ENCODE data around the gene CAPN10. TPM values are rescaled to one million over a fixed set of nuclear protein-coding genes. Genes with fewer than 3 reads are reported as not detected.

CAPN10 gene
- total and polyA plus RNA-seq, 4 donors: 28.2 to 42.9 (median 33.5) TPM

GRCh38 chr2:240622531-240623235 is 36.1 kb downstream of the CAPN10 start:
- no peak for ATAC-seq (ENCODE audit: insufficient read depth, low FRiP score)
- DNase-seq: peak; percentile 55 to 69 (median 57)
- H3K9me3 ChIP-seq (ENCODE audit: control insufficient read depth in 4 of 4, insufficient read depth in 3 of 4, low read length in 3 of 4): no peaks in the 10 kb centered on the region
- no peak for TF ChIP-seq CTCF (IDR thresholded peaks at IDR 0.05; ENCODE audit: control extremely low read depth, extremely low read depth)
- WGBS, 2 donors: 11 to 34% methylated on average over 35 to 37 of the region's 37 CpGs
- no peaks in the 10 kb centered on the region for H3K27me3 ChIP-seq (ENCODE audit: control insufficient read depth in 3 of 3, insufficient read depth in 3 of 3, low read length in 2 of 3)
- no peak overlapping the region for H3K27ac ChIP-seq (ENCODE audit: low read depth in 1 of 2, low read length in 1 of 2)
- H3K4me1 ChIP-seq (ENCODE audit: control insufficient read depth in 5 of 5, insufficient read depth in 5 of 5, low read length in 5 of 5): peaks cover 0 to 16% (median 0%) of the 10 kb centered on the region in 5 donors
- no peak overlapping the region for H3K4me3 ChIP-seq
- H3K36me3 ChIP-seq (ENCODE audit: control insufficient read depth in 4 of 4, insufficient read depth in 4 of 4, low read length in 4 of 4): no peaks in the 10 kb centered on the region
- H3K9ac ChIP-seq (ENCODE audit: insufficient read depth in 1 of 2, low read length in 2 of 2): no peak overlapping the region

GRCh38 chr2:240623531-240624010 is 37.0 kb downstream of the CAPN10 start:
- Histone ChIP-seq H3K9ac (ENCODE audit: insufficient read depth in 1 of 2, low read length in 2 of 2) (no peak overlapping the region), H3K9me3 (ENCODE audit: control insufficient read depth in 4 of 4, insufficient read depth in 3 of 4, low read length in 3 of 4) (no peaks in the 10 kb centered on the region), H3K36me3 (ENCODE audit: control insufficient read depth in 4 of 4, insufficient read depth in 4 of 4, low read length in 4 of 4) (no peaks in the 10 kb centered on the region), H3K4me1 (ENCODE audit: control insufficient read depth in 5 of 5, insufficient read depth in 5 of 5, low read length in 5 of 5) (peaks cover 0 to 16% (median 0%) of the 10 kb centered on the region in 5 donors), H3K27me3 (ENCODE audit: control insufficient read depth in 3 of 3, insufficient read depth in 3 of 3, low read length in 2 of 3) (no peaks in the 10 kb centered on the region), H3K4me3 (no peak overlapping the region), H3K27ac (ENCODE audit: low read depth in 1 of 2, low read length in 1 of 2) (no peak overlapping the region)
- DNase-seq: no peak
- WGBS, 2 donors: 67 to 83% methylated on average over 9 to 10 of the region's 10 CpGs
- no peak for ATAC-seq (ENCODE audit: insufficient read depth, low FRiP score)
- TF ChIP-seq CTCF (IDR thresholded peaks at IDR 0.05; ENCODE audit: control extremely low read depth, extremely low read depth): no peak

- DNase-seq (no peak), ATAC-seq (ENCODE audit: insufficient read depth, low FRiP score) (no peak)
- no peaks in the 10 kb centered on the region for H3K9me3 ChIP-seq (ENCODE audit: control insufficient read depth in 4 of 4, insufficient read depth in 3 of 4, low read length in 3 of 4)
- no peak for TF ChIP-seq CTCF (IDR thresholded peaks at IDR 0.05; ENCODE audit: control extremely low read depth, extremely low read depth)
- 64 to 70% methylated on average over 23 to 24 of the region's 24 CpGs for WGBS, 2 donors
- no peaks in the 10 kb centered on the region for H3K27me3 ChIP-seq (ENCODE audit: control insufficient read depth in 3 of 3, insufficient read depth in 3 of 3, low read length in 2 of 3)
- H3K4me1 ChIP-seq (ENCODE audit: control insufficient read depth in 5 of 5, insufficient read depth in 5 of 5, low read length in 5 of 5): peaks cover 0 to 20% (median 0%) of the 10 kb centered on the region in 5 donors
- H3K27ac ChIP-seq (ENCODE audit: low read depth in 1 of 2, low read length in 1 of 2): peak overlapping the region in 1 of 2 donors; percentile 9
- no peaks in the 10 kb centered on the region for H3K36me3 ChIP-seq (ENCODE audit: control insufficient read depth in 4 of 4, insufficient read depth in 4 of 4, low read length in 4 of 4)
- H3K9ac ChIP-seq (ENCODE audit: insufficient read depth in 1 of 2, low read length in 2 of 2): no peak overlapping the region
- no peak overlapping the region for H3K4me3 ChIP-seq
Measured at GRCh38 chr2:240624011-240624949, 37.7 kb downstream of the CAPN10 start.
